ENCODE results near the gene ZNF750.

GRCh38 chr17:82848022-82848592 lies 8.3 kb upstream of the ZNF750 start:
- TF ChIP-seq GATA2 (IDR thresholded peaks at IDR 0.05; ENCODE audit: low read depth, low read length): no peak
- no peak for TF ChIP-seq GATA3 (IDR thresholded peaks at IDR 0.05; ENCODE audit: low read depth, low read length)

All from SH-SY5Y (cell line).